K562 (cell line): ENCODE measurements around the gene TULP3. TPM values are rescaled to one million over a fixed set of nuclear protein-coding genes. Genes with fewer than 3 reads are reported as not detected.

Source experiments
- ATAC-seq: fragments of 200-7000 bp; cut with Tn5 transposase; 3 replicates; pipeline ENCODE4 v1.9.1; 2020; ENCODE audit warnings: moderate library complexity
- BruUV-seq: library from RNA; stranded (reverse); fragments of 400-500 nt; replicated peaks from 2 replicates; lab custom pipeline; 2021; lab: Mats Ljungman, UMichigan
- CTCF ChIA-PET: fragments of 300-600 bp; formaldehyde crosslinking; extraction: SDS; loops from one replicate; lab custom pipeline; 2021; ENCODE audit warnings: low intra/inter-chr PET ratio; lab: Yijun Ruan, JAX
- POLR2A ChIA-PET: fragments of 300-600, 350-650 bp; sonication (Branson Sonifier 250); formaldehyde crosslinking; extraction: SDS; loops from one replicate; lab custom pipeline; 2021; ENCODE audit warnings: antibody characterized with exemption, inconsistent platforms; lab: Yijun Ruan, JAX
- DNase-seq, 4 experiments: peaks; one replicate each; pipeline versions ENCODE4 v3.0.0 to v3.0.0-alpha.2; 2011 to 2018; ENCODE audit warnings: low spot score in 3 of 4, mixed read lengths in 3 of 4; ENCODE audit errors: extremely low read depth in 1 of 4
- FAIRE-seq: peaks from 2 replicates; lab custom pipeline; 2011; peaks lifted over from hg19 to GRCh38; lab: Jason Lieb, UNC
- H2AFZ ChIP-seq: 2 replicates; pipeline ENCODE4 v1.6.0; 2011; ENCODE audit warnings: low read depth, low read length, control low read depth, inconsistent platforms
- H3K27ac ChIP-seq: fragments of 200-600 bp; 3 replicates; pipeline ENCODE4 v1.8.0; 2011; ENCODE audit warnings: low read depth, mild to moderate bottlenecking, control low read depth, inconsistent platforms, low read length, moderate library complexity, mixed read lengths; ENCODE audit errors: extremely low read depth
- H3K27me3 ChIP-seq, 2 experiments: fragments of 300-600 bp in 1 of 2; 2 replicates in 1 of 2; 3 replicates in 1 of 2; pipeline versions ENCODE4 v1.6.0 to v1.8.0; 2011; ENCODE audit warnings: inconsistent platforms in 2 of 2, low read length in 2 of 2, mild to moderate bottlenecking in 1 of 2, mixed read lengths in 1 of 2, moderate library complexity in 1 of 2; ENCODE audit not compliant: control insufficient read depth in 2 of 2, insufficient read depth in 2 of 2
- H3K36me3 ChIP-seq: fragments of 300-600 bp; 3 replicates; pipeline ENCODE4 v1.8.0; 2011; ENCODE audit warnings: mild to moderate bottlenecking, low read length, inconsistent platforms; ENCODE audit not compliant: control insufficient read depth, insufficient read depth
- H3K4me1 ChIP-seq, 2 experiments: fragments of 200-600 bp in 1 of 2; replicated peaks in 1 of 2; 2 replicates in 1 of 2; 3 replicates in 1 of 2; pipeline versions ENCODE4 v1.5.1 to v1.8.0; 2011; ENCODE audit warnings: inconsistent platforms in 2 of 2, low read length in 2 of 2, mild to moderate bottlenecking in 1 of 2, mixed read lengths in 1 of 2, moderate library complexity in 1 of 2; ENCODE audit not compliant: control insufficient read depth in 2 of 2, insufficient read depth in 2 of 2
- H3K4me2 ChIP-seq: 2 replicates; pipeline ENCODE4 v1.6.1; 2011; ENCODE audit warnings: low read length, control low read depth, inconsistent platforms, mixed read lengths; ENCODE audit not compliant: insufficient read depth
- H3K4me3 ChIP-seq: fragments of 200-600 bp; sonication (generic), shearing (Covaris generic); 2 replicates; pipeline ENCODE4 v1.5.1; 2016; ENCODE audit warnings: control low read depth, inconsistent platforms
- H3K79me2 ChIP-seq: fragments of 200-600 bp; 3 replicates; pipeline ENCODE4 v1.8.0; 2011; ENCODE audit warnings: low read length, inconsistent platforms; ENCODE audit not compliant: control insufficient read depth, insufficient read depth
- H3K9ac ChIP-seq, 2 experiments: 2 replicates each; pipeline versions ENCODE4 v1.6.0 to v1.6.1; 2011; ENCODE audit warnings: low read depth in 2 of 2, low read length in 2 of 2, control low read depth in 1 of 2, inconsistent platforms in 1 of 2, mild to moderate bottlenecking in 1 of 2, mixed read lengths in 1 of 2; ENCODE audit not compliant: insufficient read depth in 1 of 2
- H3K9me1 ChIP-seq: one replicate; pipeline ENCODE4 v1.6.0; 2011; ENCODE audit warnings: inconsistent platforms, mild to moderate bottlenecking, low read length, moderate library complexity; ENCODE audit not compliant: control insufficient read depth, insufficient read depth
- H3K9me3 ChIP-seq: replicated peaks from 2 replicates; pipeline ENCODE4 v1.5.1; 2011; ENCODE audit warnings: low read depth, low read length, inconsistent platforms; ENCODE audit not compliant: control insufficient read depth, insufficient read depth
- H4K20me1 ChIP-seq: replicated peaks from 2 replicates; pipeline ENCODE4 v1.6.1; 2011; ENCODE audit warnings: low read length, inconsistent platforms, mixed read lengths; ENCODE audit not compliant: control insufficient read depth, insufficient read depth
- CLOCK ChIP-seq: fragments of 250-450 bp; sonication (Bioruptor Pico); IDR thresholded peaks from 2 replicates; pipeline ENCODE4 v1.4.0; 2020; ENCODE audit warnings: mild to moderate bottlenecking, moderate library complexity, borderline replicate concordance
- ESRRB ChIP-seq: fragments of 250-450 bp; sonication (Bioruptor Pico); IDR thresholded peaks from 2 replicates; pipeline ENCODE4 v1.5.0; 2020; ENCODE audit warnings: mild to moderate bottlenecking, moderate library complexity, borderline replicate concordance
- SUPT5H ChIP-seq: fragments of 450-650 bp; IDR thresholded peaks from 2 replicates; pipeline ENCODE4 v1.6.1; 2016
- TEAD4 ChIP-seq, 2 experiments: sonication (generic) in 1 of 2; formaldehyde crosslinking in 1 of 2; IDR thresholded peaks; 2 replicates each; pipeline versions ENCODE4 v1.6.1 to v1.8.0; 2012 to 2022; ENCODE audit warnings: borderline replicate concordance in 1 of 2, inconsistent platforms in 1 of 2, low read length in 1 of 2, mild to moderate bottlenecking in 1 of 2, missing genetic modification reagents in 1 of 2
- ZNF584 ChIP-seq: fragments of 200-800 bp; sonication (Bioruptor generic); IDR thresholded peaks from 2 replicates; pipeline ENCODE4 v1.6.1; 2016; ENCODE audit warnings: low read depth, mild to moderate bottlenecking, missing genetic modification characterization, missing compliant biosample characterization
- WGBS: fragments of 100-300 bp; shearing (Covaris generic); methylation state at CpG from one replicate; pipeline ENCODE4 v1.1.6; 2016; ENCODE audit warnings: low coverage, mixed read lengths; ENCODE audit not compliant: insufficient coverage; ENCODE audit errors: missing lambda C conversion rate; 5-methylcytosine and 5-hydroxymethylcytosine counted together
- in situ Hi-C: fragments of 300-500 bp; cut with MboI; formaldehyde crosslinking; loops from 4 replicates; pipeline ENCODE4 v1.15.0; 2018; ENCODE audit warnings: inconsistent platforms, mixed read lengths
- intact Hi-C: fragments of 100-400 bp; cut with micrococcal nuclease; formaldehyde crosslinking; loops from 2 replicates; pipeline ENCODE4 v1.14.2; 2022
- polyA plus RNA-seq, 8 experiments: library from polyadenylated mRNA; depleted of rRNA in 4 of 8; stranded (reverse) in 5 of 8; unstranded in 3 of 8; fragments of >200 nt; fragmentation: Nextera tagmentation in 2 of 8; fragmentation: Illumina TruSeq in 1 of 8; extraction: Ambion mirVana in 2 of 8; extraction: Trizol in 1 of 8; gene quantifications; 2 replicates each; pipeline versions ENCODE4 v1.2.1 to v1.2.3, GENCODE V29; 2011 to 2014; ENCODE audit warnings: inconsistent platforms in 1 of 8, missing spikeins in 1 of 8
- total RNA-seq, 7 experiments: library from RNA; depleted of rRNA in 6 of 7; stranded (reverse); fragments of >200 nt in 6 of 7; fragmentation: Illumina TruSeq in 2 of 7; extraction: Trizol in 2 of 7; gene quantifications; 2 replicates each; pipeline versions ENCODE4 v1.2.1 to v1.2.3, GENCODE V29; 2011 to 2021; ENCODE audit warnings: low replicate concordance in 1 of 7
- TF ChIP-seq, protein P1 (sequence below): sonication (generic); formaldehyde crosslinking; IDR thresholded peaks from 2 replicates; pipeline ENCODE4 v1.8.1; 2023; ENCODE audit warnings: mild to moderate bottlenecking, missing genetic modification reagents
- TF ChIP-seq, protein P2 (sequence below): sonication (generic); formaldehyde crosslinking; IDR thresholded peaks from 2 replicates; pipeline ENCODE4 v1.8.0; 2022; ENCODE audit warnings: mild to moderate bottlenecking, missing genetic modification reagents

TULP3 gene
- total and polyA plus RNA-seq, 9 of the 15 experiments (the other 6 are each of a cell fraction or from before 2014, with no cell fraction given) = 3.6 to 13.3 (median 7.3) TPM

DNA sequence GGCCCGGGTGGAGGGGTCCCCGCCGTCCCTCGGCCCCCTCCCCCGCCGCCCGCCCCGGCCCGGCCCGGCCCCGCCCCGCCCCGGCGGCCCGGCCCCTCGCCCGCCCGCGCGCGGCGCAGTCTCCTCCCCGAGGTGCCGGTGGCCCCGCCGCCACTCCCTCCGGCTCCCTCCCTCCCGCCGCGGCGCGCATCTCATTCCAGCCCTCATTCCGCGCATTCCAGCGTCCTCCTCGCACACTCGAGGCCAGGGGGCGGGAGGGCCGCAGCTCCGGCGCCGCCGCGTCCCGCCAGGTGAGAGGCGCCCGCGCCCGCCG, 68.5 kb downstream of the TULP3 start, which contains the start of gene TEAD4 (continued):
- TF ChIP-seq CLOCK (CRISPR knock-in tag) = no peak
- TF ChIP-seq TEAD4 (IDR thresholded peaks at IDR 0.05; ENCODE audit: low read length) = peak; percentile 16; the same call in 1 of the 2 replicates
- TF ChIP-seq TEAD4 (CRISPR knock-in tag; IDR thresholded peaks at IDR 0.05; ENCODE audit: borderline replicate concordance) = no peak
- TF ChIP-seq, all 486 proteins: peak for 6

GRCh38 chr12:2959505-2960389, 69.1 kb downstream of the TULP3 start:
- in situ Hi-C loops = no loop called here
- TF ChIP-seq SUPT5H = no peak
- TF ChIP-seq, protein P1, sequence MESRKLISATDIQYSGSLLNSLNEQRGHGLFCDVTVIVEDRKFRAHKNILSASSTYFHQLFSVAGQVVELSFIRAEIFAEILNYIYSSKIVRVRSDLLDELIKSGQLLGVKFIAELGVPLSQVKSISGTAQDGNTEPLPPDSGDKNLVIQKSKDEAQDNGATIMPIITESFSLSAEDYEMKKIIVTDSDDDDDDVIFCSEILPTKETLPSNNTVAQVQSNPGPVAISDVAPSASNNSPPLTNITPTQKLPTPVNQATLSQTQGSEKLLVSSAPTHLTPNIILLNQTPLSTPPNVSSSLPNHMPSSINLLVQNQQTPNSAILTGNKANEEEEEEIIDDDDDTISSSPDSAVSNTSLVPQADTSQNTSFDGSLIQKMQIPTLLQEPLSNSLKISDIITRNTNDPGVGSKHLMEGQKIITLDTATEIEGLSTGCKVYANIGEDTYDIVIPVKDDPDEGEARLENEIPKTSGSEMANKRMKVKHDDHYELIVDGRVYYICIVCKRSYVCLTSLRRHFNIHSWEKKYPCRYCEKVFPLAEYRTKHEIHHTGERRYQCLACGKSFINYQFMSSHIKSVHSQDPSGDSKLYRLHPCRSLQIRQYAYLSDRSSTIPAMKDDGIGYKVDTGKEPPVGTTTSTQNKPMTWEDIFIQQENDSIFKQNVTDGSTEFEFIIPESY (CRISPR knock-in tag) = no peak
- TF ChIP-seq ZNF584 (CRISPR knock-in tag) = 0 out of 2 replicates have a peak, but pooled peaks have one; percentile 43
- no peak for TF ChIP-seq ESRRB (CRISPR knock-in tag)
- TF ChIP-seq, protein P2, sequence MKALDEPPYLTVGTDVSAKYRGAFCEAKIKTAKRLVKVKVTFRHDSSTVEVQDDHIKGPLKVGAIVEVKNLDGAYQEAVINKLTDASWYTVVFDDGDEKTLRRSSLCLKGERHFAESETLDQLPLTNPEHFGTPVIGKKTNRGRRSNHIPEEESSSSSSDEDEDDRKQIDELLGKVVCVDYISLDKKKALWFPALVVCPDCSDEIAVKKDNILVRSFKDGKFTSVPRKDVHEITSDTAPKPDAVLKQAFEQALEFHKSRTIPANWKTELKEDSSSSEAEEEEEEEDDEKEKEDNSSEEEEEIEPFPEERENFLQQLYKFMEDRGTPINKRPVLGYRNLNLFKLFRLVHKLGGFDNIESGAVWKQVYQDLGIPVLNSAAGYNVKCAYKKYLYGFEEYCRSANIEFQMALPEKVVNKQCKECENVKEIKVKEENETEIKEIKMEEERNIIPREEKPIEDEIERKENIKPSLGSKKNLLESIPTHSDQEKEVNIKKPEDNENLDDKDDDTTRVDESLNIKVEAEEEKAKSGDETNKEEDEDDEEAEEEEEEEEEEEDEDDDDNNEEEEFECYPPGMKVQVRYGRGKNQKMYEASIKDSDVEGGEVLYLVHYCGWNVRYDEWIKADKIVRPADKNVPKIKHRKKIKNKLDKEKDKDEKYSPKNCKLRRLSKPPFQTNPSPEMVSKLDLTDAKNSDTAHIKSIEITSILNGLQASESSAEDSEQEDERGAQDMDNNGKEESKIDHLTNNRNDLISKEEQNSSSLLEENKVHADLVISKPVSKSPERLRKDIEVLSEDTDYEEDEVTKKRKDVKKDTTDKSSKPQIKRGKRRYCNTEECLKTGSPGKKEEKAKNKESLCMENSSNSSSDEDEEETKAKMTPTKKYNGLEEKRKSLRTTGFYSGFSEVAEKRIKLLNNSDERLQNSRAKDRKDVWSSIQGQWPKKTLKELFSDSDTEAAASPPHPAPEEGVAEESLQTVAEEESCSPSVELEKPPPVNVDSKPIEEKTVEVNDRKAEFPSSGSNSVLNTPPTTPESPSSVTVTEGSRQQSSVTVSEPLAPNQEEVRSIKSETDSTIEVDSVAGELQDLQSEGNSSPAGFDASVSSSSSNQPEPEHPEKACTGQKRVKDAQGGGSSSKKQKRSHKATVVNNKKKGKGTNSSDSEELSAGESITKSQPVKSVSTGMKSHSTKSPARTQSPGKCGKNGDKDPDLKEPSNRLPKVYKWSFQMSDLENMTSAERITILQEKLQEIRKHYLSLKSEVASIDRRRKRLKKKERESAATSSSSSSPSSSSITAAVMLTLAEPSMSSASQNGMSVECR (CRISPR knock-in tag) = peak; percentile 40; the same call in 1 of the 2 replicates

More at GRCh38 chr12:2959505-2960389, 69.1 kb downstream of the TULP3 start:
- CTCF ChIA-PET = no interaction called here
- Histone ChIP-seq H3K9me1 (peaks cover 3% of the 10 kb centered on the region), H3K4me3 (peak overlapping the region; percentile 65), H3K4me1 (peaks cover 25 to 39% of the 10 kb centered on the region in 2 experiments; a peak in 4 of 5 replicates), H3K4me2 (peak overlapping the region; percentile 90), H3K79me2 (peaks cover 47% of the 10 kb centered on the region), H3K9ac (peak overlapping the region; percentile 67 to 91), H3K27ac (peak overlapping the region; percentile 78), H3K27me3 (no peaks in the 10 kb centered on the region), H2AFZ (peak overlapping the region; percentile 84), H4K20me1 (no peaks in the 10 kb centered on the region; the same call in 1 of the 2 replicates), H3K9me3 (no peaks in the 10 kb centered on the region), H3K36me3 (peaks cover 1% of the 10 kb centered on the region; the same call in 2 of the 3 replicates)
- intact Hi-C loops = loop anchor here (5.0 kb wide), 1 partner anchor 38 kb away; no protein-coding TSS in a partner anchor
- FAIRE-seq (no peak), ATAC-seq (peak; percentile 83), DNase-seq (peak; percentile 54 to 67 (median 63))
- WGBS = 1% methylated on average over 17 of the region's 104 CpGs
- BruUV-seq = no TSS peak
- POLR2A ChIA-PET = no interaction called here
